ENCODE measurements around the gene KCTD11. TPM values are rescaled to one million over a fixed set of nuclear protein-coding genes. Genes with fewer than 3 reads are reported as not detected.
"Not testable (repeated sequence)": the region's sequence is repeated elsewhere in the genome, so short reads cannot be mapped to it uniquely, and the experiment has no call there.

The KCTD11 gene
- total RNA-seq, 1 donor from 2014 or later: 8.0 TPM

GRCh38 chr17:7336240-7337175, 15.5 kb upstream of the KCTD11 start, which contains the start of gene ACAP1:
ACAP1 (plus strand) TSS chr17:7336529; CDS start chr17:7336735, 206 bp downstream.
- Mint-ChIP-seq H3K9me3 (no peaks in the 10 kb centered on the region), H3K4me1 (ENCODE audit: low read depth) (peaks cover 41% of the 10 kb centered on the region), H3K36me3 (ENCODE audit: low read depth) (peaks cover 34% of the 10 kb centered on the region), H3K27ac (peak within 1 kb of the TSS; percentile 89), H3K4me3 (ENCODE audit: low read depth) (peak within 1 kb of the TSS; percentile 92), H3K27me3 (ENCODE audit: low read depth) (no peaks in the 10 kb centered on the region)
- DNase-seq (ENCODE audit: low spot score): peak; percentile 80
- intact Hi-C loops (cut with micrococcal nuclease): loop anchor here (2.0 kb wide), 1 partner anchor 14 kb away; no protein-coding TSS in a partner anchor

- peak overlapping the region; percentile 89 for H3K27ac Mint-ChIP-seq
- H3K4me1 Mint-ChIP-seq (ENCODE audit: low read depth): peaks cover 37% of the 10 kb centered on the region
- intact Hi-C loops (cut with micrococcal nuclease): loop anchor here (2.0 kb wide), 1 partner anchor 13 kb away; no protein-coding TSS in a partner anchor
- not testable (repeated sequence) for H3K27me3 Mint-ChIP-seq (ENCODE audit: low read depth); H3K9me3 Mint-ChIP-seq; DNase-seq (ENCODE audit: low spot score)
- H3K4me3 Mint-ChIP-seq (ENCODE audit: low read depth): peak overlapping the region; percentile 92
- H3K36me3 Mint-ChIP-seq (ENCODE audit: low read depth): peaks cover 42% of the 10 kb centered on the region
Observed at GRCh38 chr17:7337600-7337999, 14.4 kb upstream of the KCTD11 start.

GRCh38 chr17:7340179-7340578, 11.8 kb upstream of the KCTD11 start:
- no peaks in the 10 kb centered on the region for H3K9me3 Mint-ChIP-seq
- H3K4me3 Mint-ChIP-seq (ENCODE audit: low read depth): no peak overlapping the region
- no peak overlapping the region for H3K27ac Mint-ChIP-seq
- H3K27me3 Mint-ChIP-seq (ENCODE audit: low read depth): no peaks in the 10 kb centered on the region
- H3K36me3 Mint-ChIP-seq (ENCODE audit: low read depth): peaks cover 61% of the 10 kb centered on the region
- intact Hi-C loops (cut with micrococcal nuclease): no loop called here
- DNase-seq (ENCODE audit: low spot score): no peak
- peaks cover 29% of the 10 kb centered on the region for H3K4me1 Mint-ChIP-seq (ENCODE audit: low read depth)

- Mint-ChIP-seq H3K4me3 (ENCODE audit: low read depth) (no peak overlapping the region), H3K36me3 (ENCODE audit: low read depth) (peaks cover 74% of the 10 kb centered on the region), H3K27ac (no peak overlapping the region), H3K9me3 (no peaks in the 10 kb centered on the region), H3K4me1 (ENCODE audit: low read depth) (peaks cover 19% of the 10 kb centered on the region), H3K27me3 (ENCODE audit: low read depth) (no peaks in the 10 kb centered on the region)
- no peak for DNase-seq (ENCODE audit: low spot score)
- intact Hi-C loops (cut with micrococcal nuclease): no loop called here
Observed at GRCh38 chr17:7341842-7342241, 10.1 kb upstream of the KCTD11 start.

DNA sequence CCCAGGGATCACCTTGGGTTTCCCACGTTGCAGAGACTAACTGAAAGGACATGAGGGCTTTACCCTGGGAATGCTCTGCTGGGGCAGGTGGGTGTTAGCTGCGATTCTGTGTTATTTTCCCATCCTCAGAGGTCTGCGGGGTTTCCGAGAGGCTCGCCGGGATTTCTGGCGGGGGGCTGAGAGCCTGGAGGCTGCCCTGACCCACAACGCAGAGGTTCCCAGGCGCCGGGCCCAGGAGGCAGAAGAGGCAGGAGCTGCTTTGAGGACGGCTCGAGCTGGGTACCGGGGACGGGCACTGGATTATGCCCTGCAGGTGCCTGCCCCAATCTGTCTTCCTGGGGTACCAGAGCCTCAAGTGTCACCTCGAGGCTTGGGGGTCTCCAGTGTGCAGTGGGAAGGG, 8.7 kb upstream of the KCTD11 start:
- Mint-ChIP-seq H3K4me3 (ENCODE audit: low read depth) (no peak overlapping the region), H3K4me1 (ENCODE audit: low read depth) (peaks cover 16% of the 10 kb centered on the region), H3K27me3 (ENCODE audit: low read depth) (no peaks in the 10 kb centered on the region), H3K9me3 (no peaks in the 10 kb centered on the region), H3K27ac (no peak overlapping the region), H3K36me3 (ENCODE audit: low read depth) (peaks cover 75% of the 10 kb centered on the region)
- intact Hi-C loops (cut with micrococcal nuclease): no loop called here
- no peak for DNase-seq (ENCODE audit: low spot score)

DNA sequence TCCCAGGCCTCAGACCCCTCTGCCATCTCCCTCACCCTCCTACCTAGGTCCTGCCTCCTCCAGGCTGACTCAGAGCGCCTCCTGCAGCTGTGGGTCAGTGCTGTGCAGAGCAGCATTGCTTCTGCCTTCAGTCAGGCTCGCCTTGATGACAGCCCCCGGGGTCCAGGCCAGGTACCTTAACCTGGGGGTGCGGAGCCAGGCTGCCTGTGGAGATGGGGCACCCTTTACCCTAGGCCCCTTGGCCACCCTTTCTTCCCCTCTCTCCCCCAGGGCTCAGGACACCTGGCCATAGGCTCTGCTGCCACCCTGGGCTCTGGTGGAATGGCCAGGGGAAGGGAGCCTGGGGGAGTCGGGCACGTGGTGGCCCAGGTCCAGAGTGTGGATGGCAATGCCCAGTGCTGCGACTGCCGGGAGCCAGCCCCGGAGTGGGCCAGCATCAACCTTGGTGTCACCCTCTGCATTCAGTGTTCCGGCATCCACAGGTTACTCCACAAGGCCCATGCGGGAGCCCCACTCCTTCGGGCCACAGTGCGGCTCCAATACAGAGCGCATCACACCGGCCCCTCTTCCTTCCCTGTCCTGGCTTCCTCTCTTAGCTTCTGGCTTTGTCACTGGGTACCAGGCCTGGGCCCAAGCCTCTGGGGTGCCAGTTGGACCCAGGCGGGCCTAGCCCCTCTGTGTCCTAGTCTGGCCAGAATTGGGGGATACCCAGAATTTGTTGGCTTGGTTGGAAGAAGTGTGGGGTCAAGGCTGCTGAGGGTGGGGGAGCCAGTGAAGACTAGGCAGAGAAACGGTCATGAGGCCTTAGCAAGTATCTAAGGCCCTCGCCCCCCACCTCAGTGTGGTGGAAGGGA, 5.0 kb upstream of the KCTD11 start:
- intact Hi-C loops (cut with micrococcal nuclease): no loop called here
- DNase-seq (ENCODE audit: low spot score): no peak
- peaks cover 77% of the 10 kb centered on the region for H3K36me3 Mint-ChIP-seq (ENCODE audit: low read depth)
- no peak overlapping the region for H3K4me3 Mint-ChIP-seq (ENCODE audit: low read depth)
- H3K27me3 Mint-ChIP-seq (ENCODE audit: low read depth): no peaks in the 10 kb centered on the region
- H3K27ac Mint-ChIP-seq: no peak overlapping the region
- peaks cover 14% of the 10 kb centered on the region for H3K4me1 Mint-ChIP-seq (ENCODE audit: low read depth)
- H3K9me3 Mint-ChIP-seq: no peaks in the 10 kb centered on the region

- Mint-ChIP-seq H3K4me1 (ENCODE audit: low read depth) (peaks cover 19% of the 10 kb centered on the region), H3K27me3 (ENCODE audit: low read depth) (no peaks in the 10 kb centered on the region), H3K36me3 (ENCODE audit: low read depth) (peaks cover 80% of the 10 kb centered on the region), H3K9me3 (no peaks in the 10 kb centered on the region), H3K4me3 (ENCODE audit: low read depth) (no peak overlapping the region), H3K27ac (no peak overlapping the region)
- no peak for DNase-seq (ENCODE audit: low spot score)
- intact Hi-C loops (cut with micrococcal nuclease): no loop called here
Observed at GRCh38 chr17:7347630-7348477, 4.1 kb upstream of the KCTD11 start.

GRCh38 chr17:7348478-7349242, 3.3 kb upstream of the KCTD11 start:
- DNase-seq (ENCODE audit: low spot score): no peak
- Mint-ChIP-seq H3K27ac (peak overlapping the region; percentile 63), H3K9me3 (no peaks in the 10 kb centered on the region), H3K4me3 (ENCODE audit: low read depth) (no peak overlapping the region), H3K36me3 (ENCODE audit: low read depth) (peaks cover 75% of the 10 kb centered on the region), H3K4me1 (ENCODE audit: low read depth) (peaks cover 21% of the 10 kb centered on the region), H3K27me3 (ENCODE audit: low read depth) (no peaks in the 10 kb centered on the region)
- intact Hi-C loops (cut with micrococcal nuclease): no loop called here

GRCh38 chr17:7352503-7352889, 534 bp downstream of the KCTD11 start:
- no peak for DNase-seq (ENCODE audit: low spot score)
- Mint-ChIP-seq H3K36me3 (ENCODE audit: low read depth) (peaks cover 45% of the 10 kb centered on the region), H3K27me3 (ENCODE audit: low read depth) (no peaks in the 10 kb centered on the region), H3K27ac (peak overlapping the region; percentile 87), H3K9me3 (no peaks in the 10 kb centered on the region), H3K4me3 (ENCODE audit: low read depth) (peak overlapping the region; percentile 90), H3K4me1 (ENCODE audit: low read depth) (peaks cover 28% of the 10 kb centered on the region)
- intact Hi-C loops (cut with micrococcal nuclease): loop anchor here (5.0 kb wide), 3 partner anchors 40 to 335 kb away; partner anchors contain the start of genes PLSCR3, TP53 and WRAP53

DNA sequence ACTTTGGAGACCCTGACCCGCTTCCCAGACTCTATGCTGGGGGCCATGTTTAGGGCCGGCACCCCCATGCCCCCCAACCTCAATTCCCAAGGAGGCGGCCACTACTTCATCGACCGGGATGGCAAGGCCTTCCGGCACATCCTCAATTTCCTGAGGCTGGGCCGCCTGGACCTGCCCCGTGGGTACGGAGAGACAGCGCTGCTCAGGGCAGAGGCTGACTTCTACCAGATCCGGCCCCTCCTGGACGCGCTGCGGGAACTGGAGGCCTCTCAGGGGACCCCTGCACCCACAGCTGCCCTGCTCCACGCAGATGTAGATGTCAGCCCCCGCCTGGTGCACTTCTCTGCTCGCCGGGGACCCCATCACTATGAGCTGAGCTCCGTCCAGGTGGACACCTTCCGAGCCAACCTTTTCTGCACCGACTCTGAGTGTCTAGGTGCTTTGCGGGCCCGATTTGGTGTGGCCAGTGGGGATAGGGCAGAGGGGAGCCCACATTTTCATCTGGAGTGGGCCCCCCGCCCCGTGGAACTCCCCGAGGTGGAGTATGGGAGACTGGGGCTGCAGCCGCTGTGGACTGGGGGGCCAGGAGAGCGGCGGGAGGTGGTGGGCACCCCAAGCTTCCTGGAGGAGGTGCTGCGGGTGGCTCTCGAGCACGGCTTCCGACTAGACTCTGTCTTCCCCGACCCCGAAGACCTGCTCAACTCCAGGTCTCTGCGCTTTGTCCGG, 1.1 kb downstream of the KCTD11 start:
- intact Hi-C loops (cut with micrococcal nuclease): loop anchor here (5.0 kb wide), 3 partner anchors 39 to 334 kb away; partner anchors contain the start of genes PLSCR3, TP53 and WRAP53
- H3K9me3 Mint-ChIP-seq: no peaks in the 10 kb centered on the region
- peaks cover 39% of the 10 kb centered on the region for H3K36me3 Mint-ChIP-seq (ENCODE audit: low read depth)
- peak overlapping the region; percentile 90 for H3K4me3 Mint-ChIP-seq (ENCODE audit: low read depth)
- peaks cover 28% of the 10 kb centered on the region for H3K4me1 Mint-ChIP-seq (ENCODE audit: low read depth)
- no peak for DNase-seq (ENCODE audit: low spot score)
- no peaks in the 10 kb centered on the region for H3K27me3 Mint-ChIP-seq (ENCODE audit: low read depth)
- peak overlapping the region; percentile 87 for H3K27ac Mint-ChIP-seq

- H3K4me3 Mint-ChIP-seq (ENCODE audit: low read depth): peak overlapping the region; percentile 33
- peaks cover 28% of the 10 kb centered on the region for H3K36me3 Mint-ChIP-seq (ENCODE audit: low read depth)
- peaks cover 26% of the 10 kb centered on the region for H3K4me1 Mint-ChIP-seq (ENCODE audit: low read depth)
- H3K27me3 Mint-ChIP-seq (ENCODE audit: low read depth): no peaks in the 10 kb centered on the region
- intact Hi-C loops (cut with micrococcal nuclease): loop anchor here (5.0 kb wide), 3 partner anchors 38 to 333 kb away; partner anchors contain the start of genes PLSCR3, TP53 and WRAP53
- no peaks in the 10 kb centered on the region for H3K9me3 Mint-ChIP-seq
- DNase-seq (ENCODE audit: low spot score): no peak
- H3K27ac Mint-ChIP-seq: peak overlapping the region; percentile 64
Observed at GRCh38 chr17:7354262-7354843, 2.4 kb downstream of the KCTD11 start.

All from activated T-helper 2 cell treated with anti-CD3 and anti-CD28 coated beads, Interferon-gamma antibody, Interleukin-2, Interleukin-4, amounts not matched to agents 10 μg/mL and 5 μg/mL and 100 μg/mL, durations not matched to agents 14 hours and 24 hours and 36 hours (primary cell).